CD14-positive monocyte (primary cell): ENCODE results near the gene TPD52L1. TPM values are rescaled to one million over a fixed set of nuclear protein-coding genes. Genes with fewer than 3 reads are reported as not detected.

Experiments used
- DNase-seq, 3 donors: peaks; one replicate each; pipeline ENCODE4 v3.0.0-alpha.2; 2011 to 2022
- H2AFZ ChIP-seq: 2 replicates; pipeline ENCODE4 v1.6.0; 2012; ENCODE audit warnings: mild to moderate bottlenecking, low read depth, low read length, inconsistent platforms; ENCODE audit not compliant: insufficient read depth, poor library complexity, severe bottlenecking
- H3K27ac ChIP-seq, 2 donors: 1 replicate in 1 of 2; 2 replicates in 1 of 2; pipeline ENCODE4 v1.5.1; 2012 to 2013; ENCODE audit warnings: low read length in 2 of 2, control low read depth in 1 of 2, inconsistent platforms in 1 of 2, low read depth in 1 of 2, mild to moderate bottlenecking in 1 of 2
- H3K27me3 ChIP-seq, 2 donors: one replicate each; pipeline versions ENCODE4 v1.6.0 to v1.6.1; 2011 to 2013; ENCODE audit warnings: low read length in 2 of 2; ENCODE audit not compliant: control insufficient read depth in 2 of 2, insufficient read depth in 2 of 2
- H3K36me3 ChIP-seq, 2 donors: replicated peaks in 1 of 2; 1 replicate in 1 of 2; 2 replicates in 1 of 2; pipeline versions ENCODE4 v1.5.1 to v1.6.1; 2012 to 2013; ENCODE audit warnings: low read length in 2 of 2, control low read depth in 1 of 2, inconsistent platforms in 1 of 2, mild to moderate bottlenecking in 1 of 2; ENCODE audit not compliant: insufficient read depth in 2 of 2, control insufficient read depth in 1 of 2
- H3K4me1 ChIP-seq, 2 donors: 1 replicate in 1 of 2; 2 replicates in 1 of 2; pipeline versions ENCODE4 v1.5.1 to v1.6.1; 2012 to 2013; ENCODE audit warnings: low read length in 2 of 2, control low read depth in 1 of 2, inconsistent platforms in 1 of 2, mild to moderate bottlenecking in 1 of 2, moderate library complexity in 1 of 2; ENCODE audit not compliant: insufficient read depth in 2 of 2, control insufficient read depth in 1 of 2
- H3K4me2 ChIP-seq: replicated peaks from 2 replicates; pipeline ENCODE3; 2012; ENCODE audit warnings: low read length, moderate library complexity, mild to moderate bottlenecking; ENCODE audit not compliant: poor library complexity, severe bottlenecking; ENCODE audit errors: extremely low read depth
- H3K4me3 ChIP-seq, 3 experiments: fragments of 200-600 bp in 1 of 3; sonication (generic) in 1 of 3; replicated peaks in 1 of 3; 1 replicate in 2 of 3; 2 replicates in 1 of 3; pipeline ENCODE4 v1.5.1; 2011 to 2013; ENCODE audit warnings: low read length in 3 of 3, mild to moderate bottlenecking in 3 of 3, control low read depth in 2 of 3, low read depth in 2 of 3, inconsistent platforms in 1 of 3, moderate library complexity in 1 of 3
- H3K79me2 ChIP-seq: 2 replicates; pipeline ENCODE4 v1.6.0; 2012; ENCODE audit warnings: mild to moderate bottlenecking, control low read depth, inconsistent platforms, low read length, moderate library complexity; ENCODE audit not compliant: insufficient read depth
- H3K9ac ChIP-seq: 2 replicates; pipeline ENCODE4 v1.6.0; 2017; ENCODE audit warnings: low read length, mild to moderate bottlenecking; ENCODE audit not compliant: insufficient read depth, poor library complexity, severe bottlenecking
- H3K9me3 ChIP-seq, 2 donors: replicated peaks in 1 of 2; 1 replicate in 1 of 2; 2 replicates in 1 of 2; pipeline versions ENCODE4 v1.5.1 to v1.6.1; 2012 to 2013; ENCODE audit warnings: low read length in 2 of 2, control low read depth in 1 of 2; ENCODE audit not compliant: control insufficient read depth in 1 of 2, insufficient read depth in 1 of 2
- H4K20me1 ChIP-seq: 2 replicates; pipeline ENCODE4 v1.6.0; 2012; ENCODE audit warnings: mild to moderate bottlenecking, low read length, control low read depth, moderate library complexity; ENCODE audit not compliant: insufficient read depth
- H3K27ac Mint-ChIP-seq, 7 donors: one replicate each; pipeline ENCODE4 v1.8.0; 2020; ENCODE audit warnings: mild to moderate bottlenecking in 7 of 7, mixed read lengths in 7 of 7, moderate library complexity in 6 of 7, inconsistent platforms in 2 of 7
- H3K27me3 Mint-ChIP-seq, 3 donors: one replicate each; pipeline ENCODE4 v1.8.0; 2021 to 2022; ENCODE audit warnings: low read depth in 3 of 3, mild to moderate bottlenecking in 3 of 3, mixed read lengths in 3 of 3, moderate library complexity in 3 of 3, inconsistent platforms in 1 of 3
- H3K36me3 Mint-ChIP-seq, 2 donors: one replicate each; pipeline ENCODE4 v1.8.0; 2020; ENCODE audit warnings: mixed read lengths in 2 of 2, inconsistent platforms in 1 of 2, mild to moderate bottlenecking in 1 of 2
- H3K4me1 Mint-ChIP-seq: one replicate; pipeline ENCODE4 v1.8.0; 2020; ENCODE audit warnings: mild to moderate bottlenecking, mixed read lengths
- H3K4me3 Mint-ChIP-seq, 2 donors: one replicate each; pipeline ENCODE4 v1.8.0; 2020; ENCODE audit warnings: mild to moderate bottlenecking in 2 of 2, mixed read lengths in 2 of 2, moderate library complexity in 1 of 2
- H3K9me3 Mint-ChIP-seq, 7 donors: one replicate each; pipeline ENCODE4 v1.8.0; 2020 to 2022; ENCODE audit warnings: mixed read lengths in 7 of 7, mild to moderate bottlenecking in 6 of 7, moderate library complexity in 6 of 7, inconsistent platforms in 2 of 7
- WGBS: methylation state at CpG from one replicate; pipeline ENCODE4 v1.1.5; 2013; ENCODE audit warnings: missing lambda C conversion rate; ENCODE audit not compliant: insufficient coverage; 5-methylcytosine and 5-hydroxymethylcytosine counted together
- intact Hi-C, 2 donors: fragments of 100-400 bp; cut with micrococcal nuclease; formaldehyde crosslinking; loops; one replicate each; pipeline versions ENCODE4 v1.15.0 to v1.15.1; 2023
- polyA plus RNA-seq, 3 donors: library from polyadenylated mRNA; depleted of rRNA in 1 of 3; unstranded in 2 of 3; stranded (reverse) in 1 of 3; fragments of 300-500 nt in 2 of 3; fragments of >200 nt in 1 of 3; fragmentation: Illumina TruSeq in 2 of 3; gene quantifications; 1 replicate in 2 of 3; 2 replicates in 1 of 3; pipeline ENCODE4 v1.2.3, GENCODE V29; 2012 to 2021
- TF ChIP-seq, protein P1 (sequence below): fragments of 200-600 bp; IDR thresholded peaks from one replicate; pipeline ENCODE4 v1.8.0; 2022; ENCODE audit warnings: antibody characterized with exemption, mild to moderate bottlenecking

The TPD52L1 gene
- polyA plus RNA-seq, 3 donors = not detected

DNA sequence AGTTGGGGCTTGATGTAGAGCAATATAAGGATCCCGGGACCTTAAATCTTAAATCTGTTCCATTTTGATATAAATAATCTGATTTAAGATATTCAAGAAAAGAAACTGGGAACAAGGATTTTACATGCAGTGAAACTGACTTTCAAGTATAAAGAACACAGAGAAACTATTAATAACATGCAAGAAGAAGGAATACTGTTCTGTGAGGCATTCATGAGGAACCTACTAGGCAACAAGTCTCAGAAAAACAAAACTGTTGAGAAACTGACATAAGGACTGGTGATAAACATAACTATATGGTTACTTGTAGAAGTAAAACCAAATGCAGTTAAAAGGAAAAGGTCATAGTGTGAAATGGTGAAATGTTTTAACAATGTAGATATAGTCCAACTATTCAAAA, 132.4 kb downstream of the TPD52L1 start:
- intact Hi-C loops = no loop called here
- Histone ChIP-seq H3K36me3 (peaks cover 23 to 47% of the 10 kb centered on the region in 2 donors), H3K79me2 (no peaks in the 10 kb centered on the region), H3K9ac (no peak overlapping the region), H3K27ac (no peak overlapping the region), H3K27me3 (no peaks in the 10 kb centered on the region), H2AFZ (no peak overlapping the region), H4K20me1 (no peaks in the 10 kb centered on the region), H3K9me3 (peaks cover 7 to 9% of the 10 kb centered on the region in 2 donors), H3K4me1 (no peaks in the 10 kb centered on the region), H3K4me3 (no peak overlapping the region), H3K4me2 (no peak overlapping the region)
- WGBS = no CpG with 5 or more reads among the region's 1 CpG
- Mint-ChIP-seq H3K36me3 (peaks cover 76 to 81% of the 10 kb centered on the region in 2 donors), H3K4me1 (peaks cover 2% of the 10 kb centered on the region), H3K9me3 (peaks cover 16 to 31% (median 24%) of the 10 kb centered on the region in 7 donors), H3K27me3 (no peaks in the 10 kb centered on the region), H3K4me3 (no peak overlapping the region), H3K27ac (no peak overlapping the region)
- TF ChIP-seq, protein P1, sequence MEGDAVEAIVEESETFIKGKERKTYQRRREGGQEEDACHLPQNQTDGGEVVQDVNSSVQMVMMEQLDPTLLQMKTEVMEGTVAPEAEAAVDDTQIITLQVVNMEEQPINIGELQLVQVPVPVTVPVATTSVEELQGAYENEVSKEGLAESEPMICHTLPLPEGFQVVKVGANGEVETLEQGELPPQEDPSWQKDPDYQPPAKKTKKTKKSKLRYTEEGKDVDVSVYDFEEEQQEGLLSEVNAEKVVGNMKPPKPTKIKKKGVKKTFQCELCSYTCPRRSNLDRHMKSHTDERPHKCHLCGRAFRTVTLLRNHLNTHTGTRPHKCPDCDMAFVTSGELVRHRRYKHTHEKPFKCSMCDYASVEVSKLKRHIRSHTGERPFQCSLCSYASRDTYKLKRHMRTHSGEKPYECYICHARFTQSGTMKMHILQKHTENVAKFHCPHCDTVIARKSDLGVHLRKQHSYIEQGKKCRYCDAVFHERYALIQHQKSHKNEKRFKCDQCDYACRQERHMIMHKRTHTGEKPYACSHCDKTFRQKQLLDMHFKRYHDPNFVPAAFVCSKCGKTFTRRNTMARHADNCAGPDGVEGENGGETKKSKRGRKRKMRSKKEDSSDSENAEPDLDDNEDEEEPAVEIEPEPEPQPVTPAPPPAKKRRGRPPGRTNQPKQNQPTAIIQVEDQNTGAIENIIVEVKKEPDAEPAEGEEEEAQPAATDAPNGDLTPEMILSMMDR = no peak
- no peak for DNase-seq

- Histone ChIP-seq H4K20me1 (no peaks in the 10 kb centered on the region), H3K9ac (no peak overlapping the region), H3K4me2 (no peak overlapping the region), H3K27me3 (no peaks in the 10 kb centered on the region), H3K4me1 (no peaks in the 10 kb centered on the region), H2AFZ (no peak overlapping the region), H3K4me3 (no peak overlapping the region), H3K36me3 (peaks cover 25 to 56% of the 10 kb centered on the region in 2 donors), H3K79me2 (no peaks in the 10 kb centered on the region), H3K27ac (no peak overlapping the region), H3K9me3 (peaks cover 6 to 9% of the 10 kb centered on the region in 2 donors)
- intact Hi-C loops = no loop called here
- peaks cover 0 to 2% (median 0%) of the 10 kb centered on the region in 3 donors for H3K27me3 Mint-ChIP-seq
- TF ChIP-seq, protein P1 = no peak
- peaks cover 2% of the 10 kb centered on the region for H3K4me1 Mint-ChIP-seq
- DNase-seq = no peak
- peak overlapping the region in 2 of 7 donors; percentile 6 to 25 for H3K27ac Mint-ChIP-seq
- WGBS = over 99% methylated on average over 9 of the region's 9 CpGs
- H3K4me3 Mint-ChIP-seq = no peak overlapping the region
- H3K9me3 Mint-ChIP-seq = peaks cover 8 to 27% (median 17%) of the 10 kb centered on the region in 7 donors
- peaks cover 77 to 78% of the 10 kb centered on the region in 2 donors for H3K36me3 Mint-ChIP-seq
Measured at GRCh38 chr6:125287718-125288117, 134.1 kb downstream of the TPD52L1 start.
